C4-2B (cell line): ENCODE data around the gene ZNF75A.
A peak's percentile ranks its signal among the peaks of the same experiment; 100 is the strongest.

Experiments used
- H3K27ac ChIP-seq: fragments of 450-650 bp; 2 replicates; pipeline ENCODE4 v1.5.1; 2017
- CTCF ChIP-seq: fragments of 450-650 bp; conservative IDR thresholded peaks from 2 replicates; pipeline ENCODE4 v1.5.1; 2017; ENCODE audit warnings: mild to moderate bottlenecking
- ZFX ChIP-seq: fragments of 450-650 bp; IDR thresholded peaks from 2 replicates; pipeline ENCODE4 v1.6.1; 2017

The ZNF75A gene

GRCh38 chr16:3355589-3355988 is 50.3 kb downstream of the ZNF75A start, which contains the start of gene OR2C1:
TSS of gene OR2C1 (plus strand) at chr16:3355889. CDS start at chr16:3355941, 52 bp downstream.
- TF ChIP-seq CTCF (no peak), ZFX (no peak)
- no peak within 1 kb of the TSS for H3K27ac ChIP-seq

DNA sequence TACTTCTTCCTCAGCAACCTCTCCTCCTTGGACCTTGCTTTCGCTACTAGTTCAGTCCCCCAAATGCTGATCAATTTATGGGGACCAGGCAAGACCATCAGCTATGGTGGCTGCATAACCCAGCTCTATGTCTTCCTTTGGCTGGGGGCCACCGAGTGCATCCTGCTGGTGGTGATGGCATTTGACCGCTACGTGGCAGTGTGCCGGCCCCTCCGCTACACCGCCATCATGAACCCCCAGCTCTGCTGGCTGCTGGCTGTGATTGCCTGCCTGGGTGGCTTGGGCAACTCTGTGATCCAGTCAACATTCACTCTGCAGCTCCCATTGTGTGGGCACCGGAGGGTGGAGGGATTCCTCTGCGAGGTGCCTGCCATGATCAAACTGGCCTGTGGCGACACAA is 50.8 kb downstream of the ZNF75A start:
- TF ChIP-seq ZFX (no peak), CTCF (peak; percentile 31)
- H3K27ac ChIP-seq = no peak overlapping the region

DNA sequence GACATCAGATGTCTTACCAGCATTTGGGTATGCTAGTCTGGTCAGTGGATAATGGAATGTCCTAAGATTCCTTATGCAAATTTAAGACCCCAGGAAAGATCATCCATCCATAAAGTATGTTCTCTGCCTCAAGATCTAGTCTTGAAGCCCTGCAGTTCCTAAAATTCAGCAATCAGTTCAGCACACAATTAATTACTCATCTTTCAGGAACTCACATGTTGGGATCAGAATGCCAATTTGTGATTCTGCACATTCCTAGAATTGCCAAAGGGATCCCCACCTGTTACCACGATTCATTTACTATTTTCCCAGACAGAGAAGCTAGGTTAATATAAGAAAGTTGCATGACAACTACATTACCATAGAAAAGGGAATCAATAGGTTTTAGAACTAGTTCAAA is 53.6 kb downstream of the ZNF75A start:
- no peak for TF ChIP-seq CTCF

GRCh38 chr16:3362931-3363330 is 57.6 kb downstream of the ZNF75A start:
- no peak for TF ChIP-seq CTCF
- no peak for TF ChIP-seq ZFX
- no peak overlapping the region for H3K27ac ChIP-seq

More for the DNA sequence above, 53.6 kb downstream of the ZNF75A start:
- H3K27ac ChIP-seq = no peak overlapping the region

DNA sequence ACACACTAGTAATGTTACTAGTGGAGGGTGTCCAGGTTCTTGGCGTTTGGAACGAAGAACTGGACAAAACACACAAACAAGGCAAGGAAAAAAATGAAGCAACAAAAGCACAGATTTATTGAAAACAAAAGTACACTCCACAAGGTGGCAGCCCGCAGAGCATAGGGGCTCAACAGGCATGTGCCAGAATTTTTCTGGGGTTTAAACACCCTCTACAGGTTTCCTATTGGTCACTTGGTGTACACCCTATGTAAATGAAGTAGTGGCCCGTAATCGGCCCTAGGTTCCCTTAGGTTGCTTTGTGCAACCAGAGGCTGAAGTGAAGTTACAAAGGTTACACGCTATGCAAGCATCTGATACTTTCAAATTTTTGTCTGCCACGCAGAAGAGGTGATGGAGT is 58.5 kb downstream of the ZNF75A start:
- no peak overlapping the region for H3K27ac ChIP-seq
- TF ChIP-seq CTCF = 0 out of 2 replicates have a peak, but pooled peaks have one; percentile 13
- no peak for TF ChIP-seq ZFX

DNA sequence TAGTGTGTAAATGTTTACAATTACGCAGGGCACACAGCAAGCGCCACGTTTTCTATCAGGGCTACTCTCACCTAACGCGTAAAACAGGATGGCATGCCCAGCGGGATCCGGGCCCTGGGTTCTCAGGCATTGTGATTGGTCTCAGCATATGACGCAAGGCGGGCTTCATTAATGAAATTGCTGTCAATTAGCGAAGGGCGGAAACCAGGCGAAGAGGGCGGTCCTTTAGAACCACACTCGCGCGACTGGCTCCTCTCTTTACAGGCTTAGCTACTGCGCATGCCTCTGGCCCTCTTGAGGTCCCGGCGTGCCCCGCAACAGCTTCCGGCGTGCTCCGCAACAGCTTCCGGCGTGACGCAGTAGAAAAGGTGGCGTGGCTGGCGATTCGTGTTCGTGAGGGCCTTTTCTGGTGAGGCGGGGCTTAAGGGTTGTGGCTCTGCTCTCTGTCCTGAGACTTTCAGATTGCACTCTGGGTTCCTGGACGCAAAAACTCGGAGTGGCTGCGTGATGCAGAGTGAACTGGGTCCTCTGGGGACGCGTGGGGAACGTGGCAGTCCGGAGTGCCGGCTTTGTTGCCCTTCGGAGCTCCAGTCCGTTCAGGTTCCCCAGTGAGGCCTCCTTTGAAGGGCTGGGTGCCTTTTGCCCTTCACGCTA is 59.6 kb downstream of the ZNF75A start:
- TF ChIP-seq CTCF (no peak), ZFX (no peak)
- H3K27ac ChIP-seq = no peak overlapping the region
